Parathyroid adenoma (tissue), 2 donors: ENCODE measurements around the gene ACOT13.
"Not testable (repeated sequence)": the region's sequence is repeated elsewhere in the genome, so short reads cannot be mapped to it uniquely, and the experiment has no call there.

ENCODE experiments used
- H2AFZ ChIP-seq: fragments of 300-600 bp; sonication (generic); one replicate; pipeline ENCODE4 v1.7.0; 2017; ENCODE audit warnings: antibody characterized with exemption, mild to moderate bottlenecking
- H3K27ac ChIP-seq: fragments of 300-600 bp; sonication (generic); one replicate; pipeline ENCODE4 v1.7.0; 2017
- H3K27me3 ChIP-seq: fragments of 300-600 bp; sonication (generic); one replicate; pipeline ENCODE4 v1.7.0; 2017; ENCODE audit warnings: low read length; ENCODE audit not compliant: control insufficient read depth, insufficient read depth
- H3K36me3 ChIP-seq: fragments of 300-600 bp; sonication (generic); one replicate; pipeline ENCODE4 v1.7.0; 2017; ENCODE audit warnings: low read length; ENCODE audit not compliant: control insufficient read depth, insufficient read depth
- H3K4me1 ChIP-seq: fragments of 300-600 bp; sonication (generic); one replicate; pipeline ENCODE4 v1.7.0; 2017; ENCODE audit warnings: control low read depth
- H3K4me2 ChIP-seq: fragments of 300-600 bp; sonication (generic); one replicate; pipeline ENCODE4 v1.7.0; 2017; ENCODE audit warnings: low read length
- H3K4me3 ChIP-seq: fragments of 300-600 bp; sonication (generic); one replicate; pipeline ENCODE4 v1.7.0; 2017; ENCODE audit warnings: low read depth, low read length
- H3K79me2 ChIP-seq: fragments of 300-600 bp; sonication (generic); one replicate; pipeline ENCODE4 v1.7.0; 2017; ENCODE audit warnings: control low read depth
- H3K9ac ChIP-seq: fragments of 300-600 bp; sonication (generic); one replicate; pipeline ENCODE4 v1.7.0; 2017; ENCODE audit warnings: mild to moderate bottlenecking
- H3K9me3 ChIP-seq: fragments of 300-600 bp; sonication (generic); one replicate; pipeline ENCODE4 v1.7.0; 2017; ENCODE audit warnings: low read length; ENCODE audit not compliant: control insufficient read depth
- TF ChIP-seq, protein P1 (sequence below): fragments of 300-600 bp; sonication (generic); IDR thresholded peaks from one replicate; pipeline ENCODE4 v1.7.0; 2017; ENCODE audit warnings: antibody characterized with exemption, mild to moderate bottlenecking
- donor health status: primary hyperparathyroidism.

The ACOT13 gene

DNA sequence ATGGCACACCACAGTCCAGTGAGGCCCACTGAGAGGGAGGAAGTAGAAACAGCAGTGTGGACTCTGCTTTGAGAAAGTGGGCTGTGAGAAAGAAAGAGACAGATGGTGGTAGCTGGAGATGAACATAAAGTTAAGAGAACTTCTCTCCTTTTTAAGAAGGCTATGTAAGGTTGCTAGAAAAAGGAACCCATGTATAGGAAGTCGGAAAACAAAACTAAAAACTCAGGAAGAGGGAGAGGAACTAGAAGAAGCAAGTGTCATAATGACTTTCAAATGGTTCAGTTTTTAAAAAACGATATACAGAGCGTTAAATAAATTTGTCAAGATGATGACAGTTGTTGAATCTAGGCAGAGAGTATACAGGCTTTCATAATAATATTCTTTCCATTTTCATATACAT, 82.4 kb downstream of the ACOT13 start:
- Histone ChIP-seq H3K9ac (no peak overlapping the region), H3K27ac (no peak overlapping the region), H3K4me3 (no peak overlapping the region)

DNA sequence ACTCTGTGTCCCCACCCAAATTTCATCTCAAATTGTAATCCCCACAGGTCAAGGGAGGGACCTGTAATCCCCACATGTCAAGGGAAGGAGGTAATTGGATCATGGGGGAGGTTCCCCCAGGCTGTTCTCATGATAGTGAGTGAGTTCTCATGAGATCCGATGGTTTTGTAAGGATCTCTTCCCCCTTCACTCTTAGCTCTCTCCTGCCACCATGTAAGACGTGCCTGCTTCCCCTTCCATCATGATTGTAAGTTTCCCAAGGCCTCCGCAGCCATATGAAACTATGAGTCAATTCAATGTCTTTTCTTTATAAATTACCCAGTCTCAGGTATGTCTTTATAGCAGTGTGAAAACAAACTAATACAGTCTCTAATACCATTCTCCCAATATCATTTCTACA, 84.0 kb downstream of the ACOT13 start:
- H3K79me2 ChIP-seq, result not testable (repeated sequence)

More for the DNA sequence above, 82.4 kb downstream of the ACOT13 start:
- no peaks in the 10 kb centered on the region for H3K4me1 ChIP-seq
- H3K4me2 ChIP-seq, result no peak overlapping the region
- no peaks in the 10 kb centered on the region for H3K27me3 ChIP-seq
- no peak overlapping the region for H2AFZ ChIP-seq
- no peaks in the 10 kb centered on the region for H3K79me2 ChIP-seq
- TF ChIP-seq, protein P1, sequence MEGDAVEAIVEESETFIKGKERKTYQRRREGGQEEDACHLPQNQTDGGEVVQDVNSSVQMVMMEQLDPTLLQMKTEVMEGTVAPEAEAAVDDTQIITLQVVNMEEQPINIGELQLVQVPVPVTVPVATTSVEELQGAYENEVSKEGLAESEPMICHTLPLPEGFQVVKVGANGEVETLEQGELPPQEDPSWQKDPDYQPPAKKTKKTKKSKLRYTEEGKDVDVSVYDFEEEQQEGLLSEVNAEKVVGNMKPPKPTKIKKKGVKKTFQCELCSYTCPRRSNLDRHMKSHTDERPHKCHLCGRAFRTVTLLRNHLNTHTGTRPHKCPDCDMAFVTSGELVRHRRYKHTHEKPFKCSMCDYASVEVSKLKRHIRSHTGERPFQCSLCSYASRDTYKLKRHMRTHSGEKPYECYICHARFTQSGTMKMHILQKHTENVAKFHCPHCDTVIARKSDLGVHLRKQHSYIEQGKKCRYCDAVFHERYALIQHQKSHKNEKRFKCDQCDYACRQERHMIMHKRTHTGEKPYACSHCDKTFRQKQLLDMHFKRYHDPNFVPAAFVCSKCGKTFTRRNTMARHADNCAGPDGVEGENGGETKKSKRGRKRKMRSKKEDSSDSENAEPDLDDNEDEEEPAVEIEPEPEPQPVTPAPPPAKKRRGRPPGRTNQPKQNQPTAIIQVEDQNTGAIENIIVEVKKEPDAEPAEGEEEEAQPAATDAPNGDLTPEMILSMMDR, result no peak
- no peaks in the 10 kb centered on the region for H3K36me3 ChIP-seq
- H3K9me3 ChIP-seq, result no peaks in the 10 kb centered on the region

DNA sequence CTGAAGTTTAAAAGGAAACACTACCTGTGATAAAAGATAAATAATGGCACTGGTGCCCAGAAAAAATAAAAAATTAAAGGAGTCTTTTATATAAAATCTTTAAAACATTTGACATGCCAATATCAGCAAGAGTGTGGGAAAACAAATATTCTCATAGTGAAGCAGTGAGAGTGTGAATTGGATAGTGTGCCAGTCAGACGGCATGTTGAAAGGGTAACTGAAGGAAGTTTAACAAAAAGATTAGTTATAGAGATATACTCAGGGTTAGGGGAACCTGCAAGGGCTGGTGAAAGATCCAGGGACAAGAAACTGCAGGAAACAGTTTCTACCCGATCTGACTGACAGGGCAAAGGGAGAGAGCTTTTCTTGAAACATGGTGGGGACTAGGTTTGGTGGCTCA, 85.6 kb downstream of the ACOT13 start:
- Histone ChIP-seq H3K4me3 (no peak overlapping the region), H3K79me2 (no peaks in the 10 kb centered on the region), H3K9ac (no peak overlapping the region), H2AFZ (no peak overlapping the region), H3K4me1 (peaks cover 4% of the 10 kb centered on the region), H3K27ac (no peak overlapping the region), H3K4me2 (no peak overlapping the region), H3K36me3 (no peaks in the 10 kb centered on the region), H3K9me3 (no peaks in the 10 kb centered on the region), H3K27me3 (no peaks in the 10 kb centered on the region)
- TF ChIP-seq, protein P1, result no peak

More for the DNA sequence above, 84.0 kb downstream of the ACOT13 start:
- not testable (repeated sequence) for H3K36me3 ChIP-seq, H3K27me3 ChIP-seq, H3K4me2 ChIP-seq, H3K27ac ChIP-seq, H2AFZ ChIP-seq, H3K9me3 ChIP-seq, H3K4me3 ChIP-seq, H3K4me1 ChIP-seq, H3K9ac ChIP-seq

DNA sequence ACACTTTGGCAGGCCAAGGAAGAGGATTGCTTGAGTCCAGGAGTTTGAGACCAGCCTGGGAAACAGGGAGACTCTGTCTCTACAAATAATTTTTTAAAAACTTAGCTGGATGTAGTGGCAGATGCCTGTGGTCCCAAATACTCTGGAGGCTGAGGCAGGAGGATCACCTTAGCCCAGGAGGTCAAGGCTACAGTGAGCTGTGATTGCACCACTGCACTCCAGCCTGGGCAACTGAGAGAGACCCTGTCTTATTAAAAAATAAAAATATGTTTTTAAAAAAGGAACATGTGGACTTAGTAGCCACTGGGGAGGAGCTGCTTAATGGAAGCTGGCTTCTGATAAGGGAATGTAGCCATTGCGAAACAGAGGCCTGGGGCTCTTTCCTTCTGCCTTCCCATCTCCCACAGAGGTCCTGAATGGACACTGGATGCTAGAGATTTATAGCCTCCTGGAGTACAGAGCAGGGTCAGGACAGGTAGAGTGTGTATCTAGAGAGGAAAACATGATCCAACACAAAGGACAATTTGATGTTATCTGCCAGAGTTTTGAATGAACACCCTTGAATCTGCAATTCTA, 86.1 kb downstream of the ACOT13 start:
- peaks cover 9% of the 10 kb centered on the region for H3K4me1 ChIP-seq
- H3K4me2 ChIP-seq, result no peak overlapping the region
- no peak overlapping the region for H2AFZ ChIP-seq
- no peaks in the 10 kb centered on the region for H3K9me3 ChIP-seq
- H3K27ac ChIP-seq, result no peak overlapping the region
- no peak overlapping the region for H3K4me3 ChIP-seq
- no peak overlapping the region for H3K9ac ChIP-seq
- H3K27me3 ChIP-seq, result no peaks in the 10 kb centered on the region
- no peaks in the 10 kb centered on the region for H3K79me2 ChIP-seq
- TF ChIP-seq, protein P1, result no peak
- no peaks in the 10 kb centered on the region for H3K36me3 ChIP-seq

DNA sequence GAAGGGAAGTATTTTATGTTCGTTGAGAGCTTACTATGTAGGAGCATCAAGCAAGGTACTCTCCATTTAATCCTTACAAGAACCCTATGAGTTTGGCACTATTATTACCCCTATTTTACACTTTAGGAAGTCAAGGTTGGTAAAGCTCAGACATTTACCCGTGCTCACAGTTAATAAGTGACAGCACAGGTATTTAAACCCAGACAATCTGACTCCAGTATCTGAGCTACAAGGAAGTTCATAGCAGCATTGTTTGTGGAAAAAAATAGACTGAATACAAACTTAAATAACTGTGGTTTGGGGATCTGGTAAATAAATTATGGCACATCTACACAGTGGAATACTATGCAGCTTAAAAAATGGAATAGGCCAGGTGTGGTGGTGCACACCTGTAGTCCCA, 86.7 kb downstream of the ACOT13 start:
- TF ChIP-seq, protein P1, result no peak
- Histone ChIP-seq H3K36me3 (no peaks in the 10 kb centered on the region), H3K9me3 (no peaks in the 10 kb centered on the region), H3K79me2 (no peaks in the 10 kb centered on the region), H3K4me3 (no peak overlapping the region), H3K9ac (no peak overlapping the region), H3K4me1 (peaks cover 9% of the 10 kb centered on the region), H2AFZ (no peak overlapping the region), H3K27me3 (no peaks in the 10 kb centered on the region), H3K4me2 (no peak overlapping the region), H3K27ac (no peak overlapping the region)

DNA sequence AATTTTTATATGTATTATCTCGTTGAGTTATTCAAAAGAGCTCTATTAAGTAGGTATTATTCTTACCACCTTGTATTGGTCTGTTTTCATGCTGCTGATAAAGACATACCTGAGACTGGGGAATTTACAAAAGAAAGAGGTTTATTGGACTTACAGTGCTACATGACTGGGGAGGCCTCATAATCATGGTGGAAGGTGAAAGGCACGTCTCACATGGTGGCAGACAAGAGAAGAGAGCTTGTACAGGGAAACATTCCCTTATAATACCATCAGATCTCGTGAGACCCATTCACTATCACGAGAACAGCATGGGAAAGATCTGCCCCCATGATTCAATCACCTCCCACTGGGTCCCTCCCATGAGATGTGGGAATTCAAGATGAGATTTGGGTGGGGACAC, 87.5 kb downstream of the ACOT13 start:
- not testable (repeated sequence) for H3K36me3 ChIP-seq, H3K4me3 ChIP-seq, H3K4me1 ChIP-seq, H3K4me2 ChIP-seq, H3K9ac ChIP-seq, H3K79me2 ChIP-seq, H3K27ac ChIP-seq, H2AFZ ChIP-seq, H3K9me3 ChIP-seq, H3K27me3 ChIP-seq
